Dedifferentiated amniotic fluid mesenchymal stem cell (primary cell): ENCODE measurements around the gene ERMP1.
"Not testable (repeated sequence)": the region's sequence is repeated elsewhere in the genome, so short reads cannot be mapped to it uniquely, and the experiment has no call there.

Source experiments
- DNase-seq: peaks from one replicate; pipeline ENCODE4 v3.0.0-alpha.2; 2016; ENCODE audit errors: extremely low spot score

The ERMP1 gene

DNA sequence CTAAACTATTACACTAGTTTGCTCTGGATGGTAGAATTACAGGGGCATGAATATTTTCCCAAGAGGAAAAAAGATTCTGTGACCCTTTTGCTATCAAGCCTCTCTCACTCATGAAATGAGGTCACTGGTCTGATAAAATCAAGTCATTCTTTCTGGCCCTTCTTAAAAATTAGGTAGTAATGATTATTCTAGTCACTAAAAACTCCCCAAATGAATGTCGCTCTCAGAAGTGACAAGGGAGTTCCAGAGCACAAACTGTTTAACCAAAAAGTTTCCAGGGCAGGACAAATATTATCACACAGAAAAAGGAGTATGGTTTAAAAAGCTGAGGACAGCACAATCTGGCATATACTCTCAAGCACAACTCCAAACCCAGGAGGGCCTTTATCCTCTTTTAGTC, 12.5 kb downstream of the ERMP1 start:
- no peak for DNase-seq

DNA sequence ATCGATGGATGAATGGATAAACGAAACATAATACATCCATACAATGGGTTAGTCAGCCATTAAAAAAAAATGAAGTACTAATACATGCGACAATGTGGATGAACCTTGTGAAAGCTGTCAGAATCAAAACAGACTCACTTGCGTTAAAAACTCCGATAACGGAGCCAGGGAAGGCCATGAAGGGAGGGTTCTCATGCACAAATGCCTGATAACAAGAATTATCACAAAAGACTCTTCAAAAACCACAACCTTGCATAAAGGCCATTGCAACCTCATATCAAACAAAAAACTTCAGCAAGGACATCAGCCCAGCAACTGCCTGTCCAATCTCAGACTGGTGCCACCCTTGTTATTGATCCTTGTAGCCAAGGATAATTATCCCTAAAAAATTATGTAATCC, 13.7 kb downstream of the ERMP1 start:
- DNase-seq, result no peak

DNA sequence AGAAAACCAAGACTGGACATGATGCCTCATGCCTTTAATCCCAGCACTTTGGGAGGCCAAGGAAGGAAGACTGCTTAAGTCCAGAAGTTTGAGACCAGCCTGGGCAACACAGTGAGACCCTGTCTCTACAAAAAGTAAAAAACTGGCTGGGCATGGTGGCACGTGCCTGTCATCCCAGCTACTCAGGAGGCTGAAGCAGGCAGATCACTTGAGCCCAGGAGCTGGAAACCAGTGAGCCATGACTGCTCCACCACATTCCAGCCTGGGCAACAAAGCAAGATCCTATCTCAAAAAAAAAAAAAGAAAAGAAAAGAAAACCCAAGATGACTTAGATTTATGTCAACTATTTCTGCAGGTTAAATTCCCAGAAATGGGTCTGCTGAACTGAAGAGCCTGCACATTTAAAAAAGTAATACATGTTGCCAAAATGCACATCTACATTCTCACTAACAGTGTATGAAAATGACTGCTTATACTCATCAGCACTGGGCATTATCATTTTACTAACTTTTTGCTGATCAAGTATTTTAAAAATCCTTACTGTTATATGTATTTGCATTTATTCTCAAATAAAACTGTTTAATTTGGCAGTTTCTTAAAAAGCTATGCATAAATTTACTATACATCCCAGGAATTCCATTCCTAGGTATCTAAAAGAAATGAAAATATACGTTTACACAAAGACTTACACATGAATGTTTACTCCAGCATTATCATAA, 14.3 kb downstream of the ERMP1 start:
- no peak for DNase-seq

DNA sequence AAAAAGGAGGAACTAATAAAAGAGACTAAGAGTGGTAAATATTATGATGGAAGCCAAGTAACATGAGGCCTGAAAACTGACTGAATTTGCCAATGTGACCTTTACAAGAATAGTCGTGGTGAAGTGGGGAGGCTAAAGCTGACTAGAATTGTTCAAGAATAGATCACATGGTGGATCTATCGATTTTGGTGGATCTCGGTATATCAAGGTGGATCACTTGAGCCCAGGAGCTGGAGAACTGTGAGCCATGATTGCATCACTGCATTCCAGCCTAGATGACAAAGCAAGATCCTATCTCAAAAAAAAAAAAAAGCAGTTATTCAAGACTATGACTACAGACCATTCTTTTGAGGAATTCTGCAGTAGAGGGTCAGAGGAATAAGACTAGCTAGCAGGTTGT, 15.1 kb downstream of the ERMP1 start:
- DNase-seq, result peak; percentile 20

DNA sequence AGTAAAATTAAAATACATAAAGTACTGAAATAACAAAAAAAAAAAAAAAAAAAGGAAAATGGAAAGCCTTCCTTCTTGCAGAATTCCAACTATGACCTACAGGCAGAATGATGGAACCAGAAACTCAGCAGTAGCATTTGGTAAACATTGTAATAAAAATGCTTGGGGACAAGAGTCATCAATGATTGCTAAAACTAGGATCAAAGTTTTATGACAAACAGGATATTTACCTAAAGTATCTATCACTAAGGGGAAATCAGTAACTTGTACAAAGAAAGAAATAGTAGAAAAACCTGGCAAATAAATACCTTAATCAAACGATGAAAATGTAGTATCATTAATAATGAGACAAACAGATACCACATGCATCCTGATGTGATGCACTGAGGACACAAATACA, 17.5 kb downstream of the ERMP1 start:
- DNase-seq, result no peak

DNA sequence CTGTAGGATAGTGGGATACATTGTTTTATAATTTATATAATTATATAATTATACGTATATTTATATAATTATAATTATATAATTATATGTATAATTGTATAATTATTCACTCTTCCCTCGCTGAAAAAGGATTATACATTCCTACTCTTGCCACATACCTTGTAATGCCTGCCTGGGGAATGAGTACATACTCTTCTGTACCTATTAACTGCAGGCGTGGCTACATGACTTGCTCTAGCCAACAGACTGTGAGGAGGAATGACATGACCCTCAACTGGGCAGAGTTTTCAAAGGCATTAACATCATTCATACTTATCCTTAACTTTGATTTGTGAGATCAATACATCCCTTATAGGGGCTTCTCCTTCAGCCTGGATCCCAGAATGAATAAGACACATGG, 19.1 kb downstream of the ERMP1 start:
- no peak for DNase-seq

DNA sequence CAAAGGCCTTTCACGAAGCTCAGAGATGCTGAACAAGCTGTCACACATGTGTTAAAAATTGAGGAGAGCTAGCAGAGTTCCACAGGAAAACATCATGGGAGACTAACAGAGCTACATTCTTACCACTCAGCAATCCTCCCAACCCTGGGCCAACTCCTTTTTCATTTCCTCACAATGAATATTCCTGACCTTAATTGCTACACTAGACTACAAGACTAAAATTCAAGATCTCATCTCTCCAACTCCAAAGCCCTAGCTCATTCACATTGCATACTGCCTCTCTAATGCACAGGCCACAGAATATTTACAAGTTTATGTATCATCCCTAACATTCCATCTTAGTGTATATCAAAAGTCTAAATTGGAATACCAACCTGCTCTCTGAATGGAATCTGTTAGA, 21.2 kb downstream of the ERMP1 start:
- DNase-seq, result no peak

DNA sequence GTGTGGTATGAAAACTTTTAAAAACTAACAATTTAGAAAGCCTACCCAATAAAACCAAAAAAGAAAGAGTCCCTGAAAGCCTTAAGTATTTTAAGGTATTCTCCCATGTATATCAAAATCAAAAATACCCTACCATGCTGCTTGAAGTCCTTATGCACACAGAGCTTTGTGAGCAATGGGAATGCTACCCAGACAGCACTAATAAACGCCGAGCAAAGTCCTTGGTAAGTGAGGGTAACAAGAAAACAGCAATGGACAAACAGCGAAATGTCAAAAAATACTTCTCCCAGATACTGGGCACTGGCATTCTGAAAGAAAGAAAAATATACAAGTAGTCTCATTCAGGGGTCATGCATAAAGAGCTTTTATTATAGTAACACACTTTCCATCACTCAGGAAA, 27.4 kb downstream of the ERMP1 start:
- DNase-seq, result no peak

DNA sequence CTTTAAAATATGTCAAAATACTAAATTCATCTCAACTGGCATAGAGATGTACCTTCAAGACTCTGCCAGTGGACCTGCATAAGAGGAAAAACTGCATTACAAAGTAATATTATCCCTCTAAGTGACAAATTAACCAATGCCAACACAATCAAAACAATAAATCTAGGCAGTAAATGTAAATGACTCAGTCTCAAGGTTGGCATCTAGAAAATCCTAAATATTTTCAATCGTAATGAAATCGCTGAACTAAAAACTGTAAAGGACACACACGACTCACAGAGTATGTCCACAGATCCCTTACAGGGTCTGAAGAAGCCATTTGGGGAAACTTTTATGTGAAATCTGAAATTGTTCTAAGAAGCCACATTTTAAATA, 31.2 kb downstream of the ERMP1 start:
- DNase-seq, result no peak

DNA sequence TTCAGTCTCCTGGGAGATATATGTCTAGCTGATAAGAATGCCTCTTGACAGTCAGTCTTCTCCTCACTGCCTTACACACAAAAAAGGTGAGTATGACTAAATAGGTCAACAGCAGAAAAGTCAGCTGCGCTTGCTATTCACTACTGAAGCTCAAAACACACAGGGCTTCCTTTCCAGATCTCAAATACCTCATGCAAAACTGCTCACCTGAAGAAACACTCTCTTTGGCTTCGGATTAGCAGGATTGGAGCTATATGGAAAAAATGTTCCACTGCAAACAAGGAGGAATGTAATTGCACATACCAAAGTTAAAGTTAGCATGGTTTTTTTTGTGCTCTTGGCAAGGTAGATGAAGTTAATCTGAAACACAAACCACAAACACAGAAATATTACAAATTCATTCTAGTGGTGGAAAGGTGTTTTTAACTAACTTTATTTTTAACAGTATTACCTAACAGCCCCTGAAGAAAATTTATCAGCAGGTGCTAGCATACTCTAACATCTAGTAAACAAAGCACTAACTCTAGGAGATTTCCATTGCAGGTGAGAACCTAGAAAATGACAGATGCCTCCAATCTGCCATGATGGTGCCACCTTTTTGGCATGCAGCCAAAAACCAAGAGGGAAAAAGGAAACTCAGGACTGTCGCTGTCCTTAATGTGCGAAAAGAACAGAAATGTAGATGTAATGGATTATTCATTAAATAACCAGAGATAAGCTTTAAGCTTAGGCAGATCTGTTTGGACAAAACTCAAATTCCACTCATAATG, 31.8 kb downstream of the ERMP1 start:
- no peak for DNase-seq

DNA sequence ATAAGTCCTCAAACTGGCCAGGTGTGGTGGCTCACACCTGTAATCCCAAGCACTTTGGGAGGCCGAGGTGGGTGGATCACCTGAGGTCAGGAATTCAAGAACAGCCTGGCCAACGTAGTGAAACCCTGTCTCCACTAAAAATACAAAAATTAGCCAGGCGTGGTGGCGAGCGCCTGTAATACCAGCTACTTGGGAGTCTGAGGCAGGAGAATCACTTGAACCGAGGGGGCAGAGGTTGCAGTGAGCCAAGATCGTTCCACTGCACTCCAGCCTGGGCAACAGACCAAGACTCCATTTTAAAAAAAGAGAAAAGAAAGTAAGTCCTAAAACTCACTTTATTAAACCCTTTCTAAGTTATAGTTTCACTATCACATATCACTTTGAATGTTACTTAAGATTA, 32.5 kb downstream of the ERMP1 start:
- DNase-seq, result not testable (repeated sequence)

DNA sequence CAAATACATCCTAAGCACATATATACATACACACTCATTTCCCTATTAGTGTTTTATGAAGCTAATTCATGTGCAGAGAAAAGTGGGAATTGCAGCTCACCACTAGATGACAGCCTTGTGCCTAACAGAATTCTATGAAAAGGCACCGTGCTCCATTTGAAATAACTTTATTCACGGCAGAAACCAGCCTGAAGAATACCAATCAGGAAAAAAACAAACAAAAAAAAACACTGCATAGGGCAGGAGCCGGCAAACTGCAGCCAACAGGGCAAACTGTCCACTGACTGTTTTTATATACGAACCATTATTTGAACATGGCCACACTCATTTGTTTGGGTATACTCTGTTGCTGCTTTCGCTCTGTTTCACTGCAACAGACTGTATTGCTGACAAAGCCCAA, 33.6 kb downstream of the ERMP1 start:
- DNase-seq, result peak; percentile 55

DNA sequence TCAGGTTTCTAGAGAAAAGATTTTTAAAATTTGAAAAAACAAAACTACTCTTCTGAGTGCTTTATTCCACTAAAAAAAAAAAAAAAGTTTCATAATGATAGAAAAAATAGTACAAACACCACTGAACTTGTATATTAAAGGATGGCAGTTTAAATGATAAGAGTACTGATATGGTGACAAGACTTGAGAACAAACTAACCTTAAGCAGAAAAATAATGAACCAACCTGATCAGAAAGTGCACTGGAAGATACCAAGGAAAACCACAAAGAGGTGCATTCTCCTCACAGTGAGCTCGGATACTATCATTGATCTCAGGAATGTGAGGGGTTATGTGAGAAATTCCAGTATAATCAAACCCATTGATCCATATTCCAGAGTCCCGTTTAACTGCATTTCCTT, 34.3 kb downstream of the ERMP1 start:
- DNase-seq, result no peak

DNA sequence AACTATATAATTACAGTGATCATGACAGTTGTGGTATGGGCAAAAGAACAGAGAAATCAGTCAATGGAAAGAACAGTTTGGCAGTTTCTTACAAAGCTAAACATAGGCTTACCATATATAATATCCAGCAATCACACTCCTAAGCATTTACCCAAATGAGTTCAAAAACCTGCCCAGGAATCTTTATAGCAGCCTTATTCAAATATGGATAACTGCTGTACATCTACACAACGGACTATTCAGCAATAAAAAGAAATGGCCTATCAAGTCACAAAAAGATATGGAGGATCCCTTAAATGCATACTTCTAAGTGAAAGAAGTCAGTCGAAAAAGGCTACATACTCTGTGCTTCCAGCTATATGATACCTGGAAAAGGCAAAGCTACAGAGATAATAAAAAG, 36.6 kb downstream of the ERMP1 start:
- DNase-seq, result no peak

DNA sequence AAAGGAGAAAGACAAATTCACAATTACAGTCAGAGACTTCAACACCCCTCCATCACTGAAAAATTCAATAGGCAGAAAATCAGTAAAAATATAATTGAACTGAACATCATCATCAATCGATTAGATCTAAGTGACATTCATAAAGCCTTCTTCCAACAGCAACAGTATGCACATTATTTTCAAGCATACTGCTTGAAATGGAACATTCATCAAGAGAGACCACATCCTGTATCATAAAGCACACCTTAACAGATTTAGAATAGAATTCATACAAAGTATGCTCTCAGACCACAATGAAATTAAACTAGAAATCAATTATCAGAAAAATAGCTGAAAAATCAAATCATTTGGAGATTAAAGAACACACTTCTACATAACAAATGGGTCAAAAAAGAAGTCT, 39.1 kb downstream of the ERMP1 start:
- DNase-seq, result no peak

DNA sequence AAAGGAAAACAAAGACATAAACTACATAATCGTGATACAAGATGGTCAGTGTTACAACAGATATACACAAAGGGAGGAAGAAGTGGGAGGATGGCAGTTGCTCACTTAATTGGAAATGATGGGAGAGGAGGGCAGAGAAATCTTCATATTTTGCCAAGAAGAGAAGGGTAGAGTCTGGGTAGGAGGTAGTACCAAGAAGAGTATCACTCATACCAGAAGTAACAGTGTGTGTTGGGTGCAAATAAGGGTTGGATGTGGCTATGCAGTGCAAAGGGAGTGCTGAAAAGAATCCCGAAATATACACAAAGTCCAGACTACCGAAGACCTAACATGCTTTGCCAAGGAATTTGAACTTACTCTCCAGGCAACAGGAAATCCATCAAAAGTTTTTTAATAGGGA, 41.0 kb downstream of the ERMP1 start:
- no peak for DNase-seq

DNA sequence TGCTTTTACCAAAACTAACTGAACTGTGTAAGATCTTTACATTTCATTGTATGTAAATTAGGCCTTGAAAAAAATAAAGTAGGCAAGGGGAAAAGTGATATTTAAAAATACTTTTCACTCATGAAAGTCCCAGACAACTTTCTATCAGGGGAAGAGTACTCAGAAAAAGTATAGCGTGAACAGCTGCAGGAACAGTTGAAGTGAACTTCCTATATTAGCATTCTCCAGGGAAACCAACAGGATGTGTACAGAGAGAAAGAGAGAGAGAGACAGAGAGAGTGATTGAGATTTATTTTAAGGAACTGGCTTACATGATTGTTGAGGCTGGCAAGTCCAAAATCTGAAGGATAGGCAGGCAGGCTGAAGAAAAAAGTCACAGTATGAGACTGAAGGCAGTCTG, 42.0 kb downstream of the ERMP1 start:
- DNase-seq, result no peak

DNA sequence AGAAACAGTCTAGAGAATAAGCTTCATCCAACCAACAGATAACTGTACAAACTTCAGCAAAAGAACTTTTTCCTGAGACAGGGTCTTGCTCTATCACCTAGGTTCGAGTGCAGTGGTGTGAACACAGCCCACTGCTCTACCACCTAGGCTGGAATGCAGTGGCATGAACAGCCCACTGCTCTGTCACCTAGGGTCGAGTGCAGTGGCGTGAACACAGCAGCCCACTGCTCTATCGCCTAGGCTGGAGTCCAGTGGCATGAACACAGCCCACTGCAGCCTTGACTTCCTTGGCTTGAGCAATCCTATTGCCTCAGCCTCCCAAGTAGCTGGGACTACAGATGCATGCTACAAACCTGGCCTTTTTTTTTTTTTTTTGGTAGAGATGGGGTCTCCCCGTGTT, 43.4 kb downstream of the ERMP1 start:
- DNase-seq, result no peak

DNA sequence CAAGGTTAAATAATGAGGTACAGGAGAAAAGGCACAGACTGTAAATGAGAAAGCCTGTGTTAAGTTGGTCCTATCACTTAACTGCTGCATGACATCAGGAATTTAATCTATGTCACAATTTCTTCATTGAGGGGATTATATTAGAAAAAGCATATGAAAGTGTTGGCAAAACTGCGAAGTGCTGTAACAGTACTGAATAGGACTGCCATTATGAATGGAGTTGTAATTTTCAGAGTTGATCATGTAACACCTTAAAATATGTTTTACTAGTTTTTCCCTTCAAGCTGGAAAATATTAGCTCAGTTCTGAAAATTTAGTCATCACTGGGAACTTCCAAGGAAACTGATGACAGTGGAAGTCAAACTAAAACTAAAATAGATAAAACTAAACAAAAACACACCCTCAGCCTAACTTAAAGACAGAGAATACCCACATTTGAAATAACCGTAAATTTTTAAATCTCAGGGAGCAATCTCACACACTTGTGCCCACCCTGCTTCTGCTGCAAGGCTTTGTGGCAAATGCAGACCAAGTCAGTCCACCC, 45.1 kb downstream of the ERMP1 start:
- no peak for DNase-seq

DNA sequence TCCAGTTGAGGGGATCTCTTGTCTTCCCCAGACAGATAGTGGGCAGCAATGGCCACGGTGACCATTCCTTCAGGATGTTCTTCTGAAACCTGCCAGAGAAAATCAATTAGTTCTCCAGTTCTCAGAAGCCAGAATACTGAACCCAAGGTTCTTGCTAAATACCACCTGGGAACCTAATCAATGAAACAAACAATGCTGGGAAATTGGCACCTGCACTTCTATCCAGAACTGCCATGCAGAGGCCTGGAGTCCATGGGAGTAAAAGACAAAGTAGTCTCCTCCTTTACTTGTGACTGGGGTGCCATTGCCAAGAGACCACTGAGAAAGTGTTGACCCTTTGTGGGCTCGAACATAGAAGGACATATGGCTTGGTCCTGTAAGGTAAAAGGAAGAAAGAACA, 45.7 kb downstream of the ERMP1 start:
- DNase-seq, result no peak

DNA sequence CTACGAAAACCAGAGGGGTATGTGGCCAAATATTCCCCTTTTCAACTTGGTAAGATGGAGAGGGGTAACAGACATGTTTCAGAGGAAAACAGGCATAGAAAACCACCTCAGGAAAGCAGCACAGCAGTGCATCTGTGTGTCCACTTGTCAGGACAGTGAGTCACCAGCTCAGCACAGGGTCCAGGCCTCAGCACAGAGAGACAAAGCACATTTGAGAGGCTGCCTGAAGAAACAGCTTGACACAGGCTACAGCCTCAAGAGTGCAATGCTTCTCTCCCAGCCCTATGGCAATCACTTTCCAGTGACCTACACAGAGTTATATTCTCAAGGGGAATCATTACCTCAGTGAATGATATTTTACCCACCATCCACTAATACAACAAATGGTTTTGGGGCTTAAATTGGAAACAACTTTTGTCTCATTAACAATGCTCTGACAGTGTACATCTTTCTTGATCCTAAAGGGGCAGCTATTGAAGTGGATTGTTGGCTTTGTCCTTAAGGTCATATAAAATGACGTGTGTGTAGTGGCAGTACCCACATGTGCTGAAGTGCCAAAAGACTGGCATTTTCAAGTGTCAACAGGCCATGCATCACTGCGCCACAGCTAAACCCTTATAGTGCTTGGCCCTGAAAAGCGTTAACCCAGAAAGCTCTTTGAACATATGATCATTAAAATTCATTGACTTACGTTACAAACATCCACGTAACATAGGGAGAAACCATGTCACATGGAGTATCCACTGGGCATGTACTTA, 46.4 kb downstream of the ERMP1 start:
- DNase-seq, result no peak

DNA sequence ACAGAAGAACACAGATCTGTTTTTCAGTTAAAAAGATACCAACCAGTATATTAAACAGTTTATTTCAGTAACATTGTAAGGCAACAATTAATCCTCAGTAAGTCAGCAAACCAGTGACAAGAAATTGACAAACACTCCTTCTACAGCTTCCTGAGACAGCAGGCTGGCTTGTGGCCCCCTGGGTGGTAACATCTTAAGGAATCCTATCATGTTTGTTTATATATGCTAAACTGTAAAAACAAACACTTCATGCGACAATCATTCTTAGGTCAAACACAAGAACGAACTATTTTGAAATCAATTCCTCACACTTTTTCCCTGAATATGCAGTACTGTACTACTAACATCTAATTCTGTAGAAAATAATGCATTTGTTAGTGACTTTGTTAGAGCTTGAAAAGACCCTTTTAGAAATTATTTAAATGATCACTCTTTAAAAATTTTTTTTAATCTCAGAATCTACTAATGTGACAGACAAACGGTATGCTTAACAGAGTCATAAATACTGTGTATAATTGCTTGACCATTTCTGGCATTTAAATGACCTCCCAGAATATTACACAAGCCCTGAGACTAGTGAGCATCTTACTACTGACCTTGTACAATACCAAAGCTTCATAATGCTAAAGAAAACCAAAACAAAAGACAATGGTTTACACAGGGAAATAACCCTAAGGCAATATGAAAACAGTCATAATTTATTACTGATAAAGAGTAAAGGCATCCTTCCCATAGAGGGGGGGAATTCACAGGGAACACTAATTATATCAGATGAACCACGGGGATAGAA, 48.2 kb downstream of the ERMP1 start:
- no peak for DNase-seq
